Right kidney (tissue), 9 donors: Measurements from ENCODE around the gene ZFYVE26.
"Not testable (repeated sequence)": the region's sequence is repeated elsewhere in the genome, so short reads cannot be mapped to it uniquely, and the experiment has no call there.

Experiments
- DNase-seq: peaks from one replicate; pipeline ENCODE4 v3.0.0-alpha.2; 2016
- long read RNA-seq, 8 donors: transcript quantifications; one replicate each; lab custom pipeline, GENCODE V29; 2026

The ZFYVE26 gene
- long read RNA-seq, donor 1 = 0 reads
- long read RNA-seq, donor 2 = 0 reads
- long read RNA-seq, donor 3 = 0 reads
- long read RNA-seq, donor 4 = 0 reads
- long read RNA-seq, donor 5, full-length matches to known transcripts = 1 of 1 reads
- long read RNA-seq, donor 5, partial matches to known transcripts = 0 of 1 reads
- long read RNA-seq, donor 5, other reads (novel, unspliced or antisense) = 0 of 1 reads
- long read RNA-seq, donor 6 = 0 reads
- long read RNA-seq, donor 7 = 0 reads
- long read RNA-seq, donor 8 = 0 reads

- DNase-seq = peak; percentile 80
Observed at GRCh38 chr14:67816326-67817002, at the start of gene ZFYVE26. Gene ZFYVE26 (minus strand): TSS chr14:67816590. CDS start chr14:67815963, 627 bp downstream.

- no peak for DNase-seq
Observed at GRCh38 chr14:67863223-67863622, 46.8 kb upstream of the ZFYVE26 start.

GRCh38 chr14:67859169-67859749, 42.9 kb upstream of the ZFYVE26 start:
- no peak for DNase-seq

- no peak for DNase-seq
Observed at GRCh38 chr14:67857778-67858350, 41.5 kb upstream of the ZFYVE26 start.

- no peak for DNase-seq
Observed at GRCh38 chr14:67856827-67857226, 40.4 kb upstream of the ZFYVE26 start.

GRCh38 chr14:67853715-67854114, 37.3 kb upstream of the ZFYVE26 start:
- no peak for DNase-seq

GRCh38 chr14:67852926-67853604, 36.7 kb upstream of the ZFYVE26 start:
- DNase-seq = no peak

- no peak for DNase-seq
Observed at GRCh38 chr14:67851785-67852410, 35.5 kb upstream of the ZFYVE26 start.

GRCh38 chr14:67850066-67850830, 33.9 kb upstream of the ZFYVE26 start:
- no peak for DNase-seq

- DNase-seq = no peak
Observed at GRCh38 chr14:67846029-67846610, 29.7 kb upstream of the ZFYVE26 start.

- DNase-seq = peak; percentile 56
Observed at GRCh38 chr14:67837011-67837624, 20.7 kb upstream of the ZFYVE26 start.

GRCh38 chr14:67835596-67835995, 19.2 kb upstream of the ZFYVE26 start:
- no peak for DNase-seq

GRCh38 chr14:67833403-67833802, 17.0 kb upstream of the ZFYVE26 start:
- no peak for DNase-seq

GRCh38 chr14:67831113-67831512, 14.7 kb upstream of the ZFYVE26 start:
- DNase-seq = no peak

GRCh38 chr14:67821121-67821520, 4.7 kb upstream of the ZFYVE26 start:
- no peak for DNase-seq

GRCh38 chr14:67820428-67820971, 4.1 kb upstream of the ZFYVE26 start:
- DNase-seq = no peak

- peak; percentile 87 for DNase-seq
Observed at GRCh38 chr14:67819563-67820421, 3.4 kb upstream of the ZFYVE26 start, which contains the start of gene RAD51B. Gene RAD51B (plus strand): TSS chr14:67819779.

- DNase-seq = not testable (repeated sequence)
Observed at GRCh38 chr14:67818476-67818875, 2.1 kb upstream of the ZFYVE26 start.
